ENCODE measurements around the gene DNAH2. TPM values are rescaled to one million over a fixed set of nuclear protein-coding genes. Genes with fewer than 3 reads are reported as not detected.

Gene DNAH2
- total and polyA plus RNA-seq, 2 of the 13 experiments (the other 11 are each of a cell fraction or from before 2014, with no cell fraction given): not detected

DNA sequence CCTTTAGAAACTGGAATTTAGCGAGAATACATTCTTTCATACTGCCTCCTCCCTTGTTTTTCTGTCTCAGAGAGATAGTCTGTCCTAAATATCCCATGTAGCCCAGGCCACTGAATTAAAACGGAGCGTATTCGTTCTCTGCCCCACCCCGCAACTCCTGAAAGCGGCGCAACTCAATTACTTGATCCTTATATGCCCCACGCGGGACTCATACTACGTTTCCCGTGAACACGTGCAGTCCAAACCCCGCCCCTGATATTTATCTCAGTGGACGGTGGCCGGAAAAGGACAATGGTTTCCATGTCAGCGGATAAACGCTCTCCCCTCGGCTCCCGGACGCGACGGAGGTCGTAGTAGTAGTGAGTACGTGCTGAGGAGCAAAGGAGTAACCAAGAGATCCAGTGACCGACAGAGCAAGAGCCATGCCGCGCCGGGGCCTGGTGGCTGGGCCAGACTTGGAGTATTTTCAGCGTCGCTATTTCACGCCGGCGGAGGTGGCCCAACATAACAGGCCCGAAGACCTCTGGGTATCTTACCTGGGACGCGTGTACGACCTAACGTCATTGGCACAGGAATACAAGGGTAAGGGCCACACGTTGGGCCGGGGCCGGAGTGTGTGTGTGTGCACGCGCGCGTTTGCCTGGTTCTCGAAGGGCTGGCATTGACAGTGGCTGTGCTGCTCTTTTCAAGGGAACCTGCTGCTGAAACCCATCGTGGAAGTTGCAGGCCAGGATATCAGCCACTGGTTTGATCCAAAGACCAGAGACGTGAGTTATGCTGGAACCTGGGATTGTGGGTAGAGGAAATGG lies 140.4 kb downstream of the DNAH2 start, which contains the start of gene CYB5D1 (continued):
- TF ChIP-seq, protein P1, sequence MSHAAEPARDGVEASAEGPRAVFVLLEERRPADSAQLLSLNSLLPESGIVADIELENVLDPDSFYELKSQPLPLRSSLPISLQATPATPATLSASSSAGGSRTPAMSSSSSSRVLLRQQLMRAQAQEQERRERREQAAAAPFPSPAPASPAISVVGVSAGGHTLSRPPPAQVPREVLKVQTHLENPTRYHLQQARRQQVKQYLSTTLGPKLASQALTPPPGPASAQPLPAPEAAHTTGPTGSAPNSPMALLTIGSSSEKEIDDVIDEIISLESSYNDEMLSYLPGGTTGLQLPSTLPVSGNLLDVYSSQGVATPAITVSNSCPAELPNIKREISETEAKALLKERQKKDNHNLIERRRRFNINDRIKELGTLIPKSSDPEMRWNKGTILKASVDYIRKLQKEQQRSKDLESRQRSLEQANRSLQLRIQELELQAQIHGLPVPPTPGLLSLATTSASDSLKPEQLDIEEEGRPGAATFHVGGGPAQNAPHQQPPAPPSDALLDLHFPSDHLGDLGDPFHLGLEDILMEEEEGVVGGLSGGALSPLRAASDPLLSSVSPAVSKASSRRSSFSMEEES (CRISPR knock-in tag; IDR thresholded peaks at IDR 0.05): no peak; the same call in 1 of the 2 replicates
- TF ChIP-seq ZNF563 (CRISPR knock-in tag; IDR thresholded peaks at IDR 0.05): peak; percentile 37; the same call in 1 of the 2 replicates
- TF ChIP-seq REL (CRISPR knock-in tag; conservative IDR thresholded peaks at IDR 0.05): no peak
- TF ChIP-seq KLF6 (CRISPR knock-in tag; IDR thresholded peaks at IDR 0.05): no peak
- TF ChIP-seq MED1 (CRISPR knock-in tag; IDR thresholded peaks at IDR 0.05): no peak
- no peak for TF ChIP-seq ZNF629 (CRISPR knock-in tag; conservative IDR thresholded peaks at IDR 0.05)
- TF ChIP-seq NBN (conservative IDR thresholded peaks at IDR 0.05): no peak
- no peak for TF ChIP-seq CHD2 (IDR thresholded peaks at IDR 0.05; ENCODE audit: low read depth, low read length)
- no peak for TF ChIP-seq ZZZ3 (CRISPR knock-in tag; IDR thresholded peaks at IDR 0.05; ENCODE audit: borderline replicate concordance)
- TF ChIP-seq PAF1 (CRISPR knock-in tag; IDR thresholded peaks at IDR 0.05): no peak
- TF ChIP-seq, protein P2, sequence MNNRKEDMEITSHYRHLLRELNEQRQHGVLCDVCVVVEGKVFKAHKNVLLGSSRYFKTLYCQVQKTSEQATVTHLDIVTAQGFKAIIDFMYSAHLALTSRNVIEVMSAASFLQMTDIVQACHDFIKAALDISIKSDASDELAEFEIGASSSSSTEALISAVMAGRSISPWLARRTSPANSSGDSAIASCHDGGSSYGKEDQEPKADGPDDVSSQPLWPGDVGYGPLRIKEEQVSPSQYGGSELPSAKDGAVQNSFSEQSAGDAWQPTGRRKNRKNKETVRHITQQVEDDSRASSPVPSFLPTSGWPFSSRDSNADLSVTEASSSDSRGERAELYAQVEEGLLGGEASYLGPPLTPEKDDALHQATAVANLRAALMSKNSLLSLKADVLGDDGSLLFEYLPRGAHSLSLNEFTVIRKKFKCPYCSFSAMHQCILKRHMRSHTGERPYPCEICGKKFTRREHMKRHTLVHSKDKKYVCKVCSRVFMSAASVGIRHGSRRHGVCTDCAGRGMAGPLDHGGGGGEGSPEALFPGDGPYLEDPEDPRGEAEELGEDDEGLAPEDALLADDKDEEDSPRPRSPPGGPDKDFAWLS (CRISPR knock-in tag; IDR thresholded peaks at IDR 0.05; ENCODE audit: borderline replicate concordance): no peak
- TF ChIP-seq ZNF317 (CRISPR knock-in tag; IDR thresholded peaks at IDR 0.05): no peak
- TF ChIP-seq TGIF2 (CRISPR knock-in tag; IDR thresholded peaks at IDR 0.05): peak; percentile 64
- TF ChIP-seq ZNF547 (CRISPR knock-in tag; IDR thresholded peaks at IDR 0.05): no peak
- TF ChIP-seq, protein P3, sequence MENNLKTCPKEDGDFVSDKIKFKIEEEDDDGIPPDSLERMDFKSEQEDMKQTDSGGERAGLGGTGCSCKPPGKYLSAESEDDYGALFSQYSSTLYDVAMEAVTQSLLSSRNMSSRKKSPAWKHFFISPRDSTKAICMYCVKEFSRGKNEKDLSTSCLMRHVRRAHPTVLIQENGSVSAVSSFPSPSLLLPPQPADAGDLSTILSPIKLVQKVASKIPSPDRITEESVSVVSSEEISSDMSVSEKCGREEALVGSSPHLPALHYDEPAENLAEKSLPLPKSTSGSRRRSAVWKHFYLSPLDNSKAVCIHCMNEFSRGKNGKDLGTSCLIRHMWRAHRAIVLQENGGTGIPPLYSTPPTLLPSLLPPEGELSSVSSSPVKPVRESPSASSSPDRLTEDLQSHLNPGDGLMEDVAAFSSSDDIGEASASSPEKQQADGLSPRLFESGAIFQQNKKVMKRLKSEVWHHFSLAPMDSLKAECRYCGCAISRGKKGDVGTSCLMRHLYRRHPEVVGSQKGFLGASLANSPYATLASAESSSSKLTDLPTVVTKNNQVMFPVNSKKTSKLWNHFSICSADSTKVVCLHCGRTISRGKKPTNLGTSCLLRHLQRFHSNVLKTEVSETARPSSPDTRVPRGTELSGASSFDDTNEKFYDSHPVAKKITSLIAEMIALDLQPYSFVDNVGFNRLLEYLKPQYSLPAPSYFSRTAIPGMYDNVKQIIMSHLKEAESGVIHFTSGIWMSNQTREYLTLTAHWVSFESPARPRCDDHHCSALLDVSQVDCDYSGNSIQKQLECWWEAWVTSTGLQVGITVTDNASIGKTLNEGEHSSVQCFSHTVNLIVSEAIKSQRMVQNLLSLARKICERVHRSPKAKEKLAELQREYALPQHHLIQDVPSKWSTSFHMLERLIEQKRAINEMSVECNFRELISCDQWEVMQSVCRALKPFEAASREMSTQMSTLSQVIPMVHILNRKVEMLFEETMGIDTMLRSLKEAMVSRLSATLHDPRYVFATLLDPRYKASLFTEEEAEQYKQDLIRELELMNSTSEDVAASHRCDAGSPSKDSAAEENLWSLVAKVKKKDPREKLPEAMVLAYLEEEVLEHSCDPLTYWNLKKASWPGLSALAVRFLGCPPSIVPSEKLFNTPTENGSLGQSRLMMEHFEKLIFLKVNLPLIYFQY (CRISPR knock-in tag; IDR thresholded peaks at IDR 0.05; ENCODE audit: borderline replicate concordance): 0 out of 2 replicates have a peak, but pooled peaks have one; percentile 8
- TF ChIP-seq NCOA2 (CRISPR knock-in tag; IDR thresholded peaks at IDR 0.05): no peak; the same call in 1 of the 2 replicates
- no peak for TF ChIP-seq CREBL2 (CRISPR knock-in tag; IDR thresholded peaks at IDR 0.05; ENCODE audit: borderline replicate concordance)
- no peak for TF ChIP-seq MEIS2 (CRISPR knock-in tag; IDR thresholded peaks at IDR 0.05)
- no peak for TF ChIP-seq NFKB2 (CRISPR knock-in tag; IDR thresholded peaks at IDR 0.05; ENCODE audit: borderline replicate concordance)
- TF ChIP-seq ZNF605 (CRISPR knock-in tag; IDR thresholded peaks at IDR 0.05): peak; percentile 71
- no peak for TF ChIP-seq U2AF1 (optimal IDR thresholded peaks at IDR 0.05; ENCODE audit: low read depth, low read length)
- no peak for TF ChIP-seq ZNF619 (CRISPR knock-in tag; IDR thresholded peaks at IDR 0.05)
- no peak for TF ChIP-seq ZNF781 (CRISPR knock-in tag; IDR thresholded peaks at IDR 0.05; ENCODE audit: borderline replicate concordance, not compliant biosample characterization)
- TF ChIP-seq ZNF780A (CRISPR knock-in tag; IDR thresholded peaks at IDR 0.05): no peak
- TF ChIP-seq ZNF143 (CRISPR knock-in tag; IDR thresholded peaks at IDR 0.05): peak; percentile 86
